OCI-LY3 (cell line): Measurements from ENCODE around the gene PPP4R3A.
"Not testable (repeated sequence)": the region's sequence is repeated elsewhere in the genome, so short reads cannot be mapped to it uniquely, and the experiment has no call there.

Source experiments
- CTCF ChIP-seq: fragments of 200-600, 300-600 bp; sonication (generic); IDR thresholded peaks from 2 replicates; pipeline ENCODE4 v1.5.1; 2014; ENCODE audit warnings: antibody characterized with exemption, low read length, low read depth
- EZH2phosphoT487 ChIP-seq: fragments of 200-600 bp; shearing (Covaris generic); IDR thresholded peaks from 2 replicates; pipeline ENCODE4 v1.6.1; 2018; ENCODE audit warnings: antibody characterized with exemption, mixed run types, low read depth

GRCh38 chr14:91534059-91534458 is 23.9 kb upstream of the PPP4R3A start:
- TF ChIP-seq CTCF, EZH2phosphoT487: not testable (repeated sequence)
